Activated CD4-positive, alpha-beta T cell treated with anti-CD3 and anti-CD28 coated beads for 24 hours (primary cell): Measurements from ENCODE around the gene DDTL.
"Not testable (repeated sequence)": the region's sequence is repeated elsewhere in the genome, so short reads cannot be mapped to it uniquely, and the experiment has no call there.

Experiments
- DNase-seq, 2 donors: peaks; one replicate each; pipeline ENCODE4 v3.0.0-alpha.2; 2020; ENCODE audit warnings: low read depth in 2 of 2

The DDTL gene

GRCh38 chr22:23966568-23966967, at the start of gene DDTL:
TSS of gene DDTL (plus strand) at chr22:23966888. CDS start at chr22:23966915, 27 bp downstream.
- not testable (repeated sequence) for DNase-seq

- not testable (repeated sequence) for DNase-seq
Observed at GRCh38 chr22:23920267-23920611, 46.4 kb upstream of the DDTL start.

GRCh38 chr22:23921586-23922201, 45.0 kb upstream of the DDTL start:
- not testable (repeated sequence) for DNase-seq

GRCh38 chr22:23922921-23923320, 43.8 kb upstream of the DDTL start:
- no peak for DNase-seq

GRCh38 chr22:23925020-23925606, 41.6 kb upstream of the DDTL start:
- DNase-seq: no peak

GRCh38 chr22:23926561-23926960, 40.1 kb upstream of the DDTL start:
- no peak for DNase-seq

GRCh38 chr22:23938328-23939016, 28.2 kb upstream of the DDTL start:
- DNase-seq: no peak

- no peak for DNase-seq
Observed at GRCh38 chr22:23939017-23939357, 27.7 kb upstream of the DDTL start.

GRCh38 chr22:23940166-23940565, 26.5 kb upstream of the DDTL start:
- DNase-seq: not testable (repeated sequence)

- DNase-seq: not testable (repeated sequence)
Observed at GRCh38 chr22:23947391-23947790, 19.3 kb upstream of the DDTL start.

GRCh38 chr22:23949764-23950163, 16.9 kb upstream of the DDTL start:
- not testable (repeated sequence) for DNase-seq

GRCh38 chr22:23951383-23951782, 15.3 kb upstream of the DDTL start:
- not testable (repeated sequence) for DNase-seq

GRCh38 chr22:23952794-23953405, 13.8 kb upstream of the DDTL start:
- DNase-seq: not testable (repeated sequence)

GRCh38 chr22:23953485-23953884, 13.2 kb upstream of the DDTL start:
- DNase-seq: not testable (repeated sequence)

GRCh38 chr22:23954193-23954990, 12.3 kb upstream of the DDTL start:
- not testable (repeated sequence) for DNase-seq

- DNase-seq: not testable (repeated sequence)
Observed at GRCh38 chr22:23954991-23955305, 11.7 kb upstream of the DDTL start.

- not testable (repeated sequence) for DNase-seq
Observed at GRCh38 chr22:23955886-23956285, 10.8 kb upstream of the DDTL start.

GRCh38 chr22:23956301-23956900, 10.3 kb upstream of the DDTL start:
- DNase-seq: peak; percentile 68 to 78

- not testable (repeated sequence) for DNase-seq
Observed at GRCh38 chr22:23961084-23961771, 5.5 kb upstream of the DDTL start, which contains the start of gene GSTT2B. TSS of gene GSTT2B (minus strand) at chr22:23961195. CDS start at chr22:23961131, 64 bp downstream.

GRCh38 chr22:23966094-23966493, 594 bp upstream of the DDTL start:
- not testable (repeated sequence) for DNase-seq

- DNase-seq: no peak
Observed at GRCh38 chr22:23969071-23969470, 2.4 kb downstream of the DDTL start.
